Ovary (tissue), 3 donors: Measurements from ENCODE around the gene YPEL1.

Experiments
- EP300 ChIP-seq: sonication (generic); formaldehyde crosslinking; IDR thresholded peaks from one replicate; pipeline ENCODE4 v1.6.1; 2017; ENCODE audit warnings: antibody characterized with exemption
- POLR2A ChIP-seq: fragments of 450-650 bp; IDR thresholded peaks from one replicate; pipeline ENCODE4 v1.6.1; 2017; ENCODE audit warnings: antibody characterized with exemption, mild to moderate bottlenecking, moderate library complexity
- TF ChIP-seq, protein P1 (sequence below), 3 donors: fragments of 450-650 bp in 2 of 3; fragments of 200-600 bp in 1 of 3; IDR thresholded peaks; one replicate each; pipeline versions ENCODE4 v1.5.1 to v1.8.0; 2016 to 2022; ENCODE audit warnings: antibody characterized with exemption in 3 of 3, mild to moderate bottlenecking in 1 of 3
- donor health status: DM: no; HTN: no; CAD: no.

GRCh38 chr22:21650823-21651520, 84.6 kb downstream of the YPEL1 start:
- TF ChIP-seq POLR2A: no peak
- TF ChIP-seq, protein P1, sequence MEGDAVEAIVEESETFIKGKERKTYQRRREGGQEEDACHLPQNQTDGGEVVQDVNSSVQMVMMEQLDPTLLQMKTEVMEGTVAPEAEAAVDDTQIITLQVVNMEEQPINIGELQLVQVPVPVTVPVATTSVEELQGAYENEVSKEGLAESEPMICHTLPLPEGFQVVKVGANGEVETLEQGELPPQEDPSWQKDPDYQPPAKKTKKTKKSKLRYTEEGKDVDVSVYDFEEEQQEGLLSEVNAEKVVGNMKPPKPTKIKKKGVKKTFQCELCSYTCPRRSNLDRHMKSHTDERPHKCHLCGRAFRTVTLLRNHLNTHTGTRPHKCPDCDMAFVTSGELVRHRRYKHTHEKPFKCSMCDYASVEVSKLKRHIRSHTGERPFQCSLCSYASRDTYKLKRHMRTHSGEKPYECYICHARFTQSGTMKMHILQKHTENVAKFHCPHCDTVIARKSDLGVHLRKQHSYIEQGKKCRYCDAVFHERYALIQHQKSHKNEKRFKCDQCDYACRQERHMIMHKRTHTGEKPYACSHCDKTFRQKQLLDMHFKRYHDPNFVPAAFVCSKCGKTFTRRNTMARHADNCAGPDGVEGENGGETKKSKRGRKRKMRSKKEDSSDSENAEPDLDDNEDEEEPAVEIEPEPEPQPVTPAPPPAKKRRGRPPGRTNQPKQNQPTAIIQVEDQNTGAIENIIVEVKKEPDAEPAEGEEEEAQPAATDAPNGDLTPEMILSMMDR (IDR thresholded peaks at IDR 0.05): no peak
- no peak for TF ChIP-seq EP300
